Right cardiac atrium (tissue), 5 donors: Measurements from ENCODE around the gene MRPS24. TPM values are rescaled to one million over a fixed set of nuclear protein-coding genes. Genes with fewer than 3 reads are reported as not detected.
"Not testable (repeated sequence)": the region's sequence is repeated elsewhere in the genome, so short reads cannot be mapped to it uniquely, and the experiment has no call there.

Experiments
- ATAC-seq, 2 donors: fragments of 200-7000 bp; cut with Tn5 transposase; one replicate each; pipeline versions ENCODE4 v1.8.0 to v1.9.1; 2020; ENCODE audit warnings: moderate library complexity in 2 of 2, mild to moderate bottlenecking in 1 of 2
- DNase-seq, 3 donors: peaks; one replicate each; pipeline ENCODE4 v3.0.0-alpha.2; 2020
- H3K27ac ChIP-seq: one replicate; pipeline ENCODE4 v1.5.1; 2013; ENCODE audit warnings: mild to moderate bottlenecking, low read length, control low read depth, moderate library complexity
- H3K27me3 ChIP-seq: one replicate; pipeline ENCODE4 v1.6.1; 2013; ENCODE audit not compliant: control insufficient read depth, insufficient read depth
- H3K4me1 ChIP-seq: one replicate; pipeline ENCODE4 v1.6.1; 2013; ENCODE audit warnings: low read length; ENCODE audit not compliant: control insufficient read depth, insufficient read depth
- H3K4me3 ChIP-seq: one replicate; pipeline ENCODE4 v1.5.1; 2013; ENCODE audit warnings: low read length, control low read depth
- H3K9me3 ChIP-seq: one replicate; pipeline ENCODE4 v1.6.1; 2013; ENCODE audit warnings: low read length; ENCODE audit not compliant: control insufficient read depth
- WGBS: extraction: QIAGEN DNeasy Blood & Tissue Kit; methylation state at CpG from one replicate; pipeline ENCODE4 v1.1.7; 2013; 5-methylcytosine and 5-hydroxymethylcytosine counted together
- intact Hi-C, 4 donors: fragments of 100-400 bp; cut with DNase I; formaldehyde crosslinking; loops; one replicate each; pipeline versions ENCODE4 v1.11.0 to v1.14.0; 2022 to 2023
- long read RNA-seq, 4 donors: library from polyadenylated mRNA; unstranded; transcript quantifications; one replicate each; pipeline ENCODE4 v2.0.0, GENCODE V29; 2020 to 2021
- polyA plus RNA-seq: library from polyadenylated mRNA; stranded (reverse); fragments of 200-250 nt; gene quantifications from one replicate; pipeline ENCODE4 v1.2.3, GENCODE V29; 2013
- total RNA-seq, 4 donors: library from RNA; stranded (reverse); fragmentation: NEBNext Ultra II Directional; extraction: Animal tissue kit (Norgen Biotek cat#: 25700); gene quantifications; one replicate each; pipeline ENCODE4 v1.2.1, GENCODE V29; 2021
- donor health status: healthy with polysubstance abuse.
- donor health status: DM: no; HTN: yes; CAD: no.
- donor health status: DM: no; HTN: no; CAD: no.
- donor health status: DM: no; HTN: yes; CAD: no; lungs with severe emphysema.
- donor health status: DM: yes; HTN: yes; CAD: no.

The MRPS24 gene
- 100 to 1,000 TPM; 120 to 174 (median 160) TPM for total RNA-seq
- polyA plus RNA-seq = 272 TPM
- long read RNA-seq, donor 1, transcript MRPS24-201 (4 exons, 707 nt) = major isoform, 85 of 110 reads
- long read RNA-seq, donor 1, transcript MRPS24-203 (3 exons, 743 nt) = minor isoform, 19 of 110 reads
- long read RNA-seq, donor 1, partial matches to known transcripts = 6 of 110 reads
- long read RNA-seq, donor 1, other reads (novel, unspliced or antisense) = 0 of 110 reads
- long read RNA-seq, donor 2, transcript MRPS24-201 (4 exons, 707 nt) = major isoform, 95 of 121 reads
- long read RNA-seq, donor 2, transcript MRPS24-203 (3 exons, 743 nt) = minor isoform, 18 of 121 reads
- long read RNA-seq, donor 2, partial matches to known transcripts = 6 of 121 reads
- long read RNA-seq, donor 2, other reads (novel, unspliced or antisense) = 0 of 121 reads
- long read RNA-seq, donor 3, transcript MRPS24-203 (3 exons, 743 nt) = minor isoform, 9 of 39 reads
- long read RNA-seq, donor 3, transcript MRPS24-201 (4 exons, 707 nt) = major isoform, 28 of 39 reads
- long read RNA-seq, donor 3, partial matches to known transcripts = 1 of 39 reads
- long read RNA-seq, donor 3, other reads (novel, unspliced or antisense) = 0 of 39 reads
- long read RNA-seq, donor 4, transcript MRPS24-201 (4 exons, 707 nt) = major isoform, 74 of 96 reads
- long read RNA-seq, donor 4, transcript MRPS24-203 (3 exons, 743 nt) = minor isoform, 16 of 96 reads
- long read RNA-seq, donor 4, partial matches to known transcripts = 4 of 96 reads
- long read RNA-seq, donor 4, other reads (novel, unspliced or antisense) = 0 of 96 reads

DNA sequence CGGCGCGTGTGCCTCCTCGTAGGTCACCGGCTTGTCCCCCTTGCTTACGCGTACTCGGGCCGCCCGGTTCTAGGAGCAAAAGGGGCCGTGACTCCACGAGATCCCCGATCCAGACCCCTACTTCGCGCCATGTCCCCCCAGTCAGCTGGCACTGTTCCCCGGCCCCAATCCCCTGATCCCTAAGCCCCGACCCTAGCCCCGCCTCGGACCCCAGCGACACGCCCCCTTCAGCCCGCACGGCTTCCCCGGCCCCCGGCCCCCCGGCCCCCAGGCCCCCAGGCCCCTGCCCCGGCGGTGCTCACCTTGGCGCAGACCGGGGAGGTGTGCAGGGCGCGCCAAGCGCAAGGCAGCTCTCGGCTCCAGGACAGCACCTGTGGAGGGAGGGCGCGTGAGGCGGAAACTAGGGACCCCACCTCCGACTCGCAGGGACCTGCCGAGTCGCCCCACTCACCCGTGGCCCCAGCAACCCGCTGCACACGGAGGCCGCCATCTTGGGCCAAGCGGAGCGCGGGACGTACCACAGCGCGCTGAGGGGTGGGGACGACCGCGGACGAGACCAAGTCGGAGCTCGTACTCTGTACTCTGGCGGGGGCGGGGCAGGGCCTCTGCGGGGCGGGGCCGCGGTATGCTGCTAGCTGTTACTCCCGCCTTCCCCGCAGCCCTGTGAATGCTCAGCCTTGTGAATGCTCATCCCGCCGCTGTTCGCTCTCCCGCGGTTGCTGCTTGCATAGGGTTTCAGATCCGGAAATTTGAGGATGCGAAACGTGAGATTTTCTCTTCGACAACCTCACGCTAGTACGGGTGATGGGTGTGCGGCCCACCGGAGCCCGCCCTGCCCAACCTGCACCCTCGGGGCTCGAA, at the start of gene MRPS24:
TSS of gene MRPS24 (minus strand) at position 512 of the 861 bp plus-strand sequence. CDS start at position 490, 22 bp downstream.
- Histone ChIP-seq H3K9me3 (no peaks in the 10 kb centered on the region), H3K27me3 (no peaks in the 10 kb centered on the region), H3K27ac (peak within 1 kb of the TSS; percentile 79), H3K4me1 (peaks cover 5% of the 10 kb centered on the region), H3K4me3 (peak within 1 kb of the TSS; percentile 83)
- intact Hi-C loops = no loop called here
- DNase-seq (peak; percentile 95 to 99 (median 98)), ATAC-seq (peak; percentile 97 to 98)
- WGBS = under 1% methylated on average over 81 of the region's 81 CpGs

DNA sequence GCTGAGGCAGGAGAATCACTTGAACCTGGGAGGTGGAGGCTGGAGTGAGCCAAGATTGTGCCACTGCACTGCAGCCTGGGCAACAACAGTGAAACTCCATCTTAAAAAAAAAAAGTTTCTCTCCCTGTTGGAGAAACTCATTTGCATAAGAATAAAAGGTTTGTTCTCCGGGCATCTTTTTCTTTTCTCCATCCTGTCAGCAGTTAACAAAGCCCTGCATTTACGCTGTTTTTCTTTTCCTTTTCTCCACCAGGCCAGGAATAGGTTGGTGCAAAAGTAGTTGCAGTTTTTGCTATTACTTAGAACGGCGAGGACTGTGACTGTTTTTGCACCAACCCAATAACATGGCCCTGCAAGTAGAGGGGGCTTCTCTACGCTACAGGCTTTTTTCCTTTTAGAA, 46.6 kb upstream of the MRPS24 start:
- Histone ChIP-seq H3K27me3 (no peaks in the 10 kb centered on the region), H3K27ac (no peak overlapping the region), H3K9me3 (no peaks in the 10 kb centered on the region), H3K4me1 (no peaks in the 10 kb centered on the region), H3K4me3 (no peak overlapping the region)
- WGBS = 91% methylated on average over 5 of the region's 5 CpGs
- intact Hi-C loops = no loop called here
- DNase-seq (no peak), ATAC-seq (no peak)

DNA sequence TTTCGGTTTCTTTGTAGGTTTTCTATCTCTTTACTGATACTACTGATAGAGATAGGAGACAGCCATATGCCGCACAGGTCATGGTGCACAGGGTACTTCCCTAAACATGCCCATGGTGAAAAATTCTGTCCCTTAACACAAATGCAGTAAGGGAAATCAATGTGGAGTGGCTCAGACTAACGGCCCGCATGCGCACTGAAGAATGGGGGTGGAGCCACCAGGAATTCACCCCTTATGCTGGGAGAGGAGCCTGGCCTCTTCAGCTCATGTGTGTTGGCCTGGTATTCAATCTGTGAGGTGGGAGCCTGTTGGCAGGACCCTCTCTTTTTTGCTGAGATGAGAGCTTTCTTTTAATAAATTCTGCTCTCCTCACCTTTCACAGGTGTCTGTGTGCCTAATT, 45.5 kb upstream of the MRPS24 start:
- 86% methylated on average over 5 of the region's 5 CpGs for WGBS
- Histone ChIP-seq H3K27ac (no peak overlapping the region), H3K4me1 (no peaks in the 10 kb centered on the region)

DNA sequence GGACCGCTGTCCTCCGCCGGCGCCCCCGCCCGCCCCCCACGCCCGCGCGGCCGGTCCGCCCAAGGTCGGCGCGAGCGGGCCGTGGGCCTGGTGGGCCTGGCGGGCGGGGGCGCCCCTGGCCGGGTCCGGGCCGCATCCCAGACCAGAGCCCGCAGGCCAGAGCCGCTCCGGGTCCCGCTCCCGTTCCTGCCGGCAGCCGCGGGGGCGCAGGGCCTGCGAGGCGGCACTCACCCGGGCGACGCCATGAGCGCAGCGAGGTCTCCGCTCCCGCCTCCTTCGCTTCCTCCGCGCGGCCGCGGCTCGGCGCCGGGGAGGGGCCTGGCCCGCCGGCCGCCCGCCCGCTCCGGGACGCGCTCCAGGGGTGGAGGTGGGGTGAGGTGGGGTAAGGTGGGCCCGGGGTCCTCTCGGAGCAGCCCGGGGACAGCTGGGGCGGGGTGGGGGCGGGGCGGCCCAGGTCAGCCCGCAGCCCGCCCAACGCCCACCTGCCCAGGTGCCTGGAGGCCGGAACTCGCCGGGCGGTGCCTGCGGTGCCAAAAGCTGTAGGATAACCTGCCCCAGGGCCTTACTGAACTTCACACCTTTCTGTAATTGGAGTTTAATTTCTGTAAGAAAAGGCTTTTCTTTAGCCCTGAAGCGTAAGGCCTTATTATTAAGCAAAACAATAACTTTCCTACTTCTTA, 37.2 kb upstream of the MRPS24 start, which contains the start of gene URGCP:
TSS of gene URGCP (minus strand) at position 266 of the 680 bp plus-strand sequence. CDS start at position 245, 21 bp downstream.
- peak within 1 kb of the TSS; percentile 98 for H3K4me3 ChIP-seq
- WGBS = under 1% methylated on average over 73 of the region's 73 CpGs
- H3K27me3 ChIP-seq = no peaks in the 10 kb centered on the region
- peaks cover 12% of the 10 kb centered on the region for H3K4me1 ChIP-seq
- no peaks in the 10 kb centered on the region for H3K9me3 ChIP-seq
- H3K27ac ChIP-seq = peak within 1 kb of the TSS; percentile 90
- DNase-seq = peak; percentile 57 to 87 (median 80)
- ATAC-seq = peak; percentile 84 to 85
- intact Hi-C loops = no loop called here

More for the DNA sequence above, 45.5 kb upstream of the MRPS24 start:
- no peaks in the 10 kb centered on the region for H3K9me3 ChIP-seq
- ATAC-seq = no peak
- intact Hi-C loops = no loop called here
- no peaks in the 10 kb centered on the region for H3K27me3 ChIP-seq
- no peak for DNase-seq
- H3K4me3 ChIP-seq = no peak overlapping the region

DNA sequence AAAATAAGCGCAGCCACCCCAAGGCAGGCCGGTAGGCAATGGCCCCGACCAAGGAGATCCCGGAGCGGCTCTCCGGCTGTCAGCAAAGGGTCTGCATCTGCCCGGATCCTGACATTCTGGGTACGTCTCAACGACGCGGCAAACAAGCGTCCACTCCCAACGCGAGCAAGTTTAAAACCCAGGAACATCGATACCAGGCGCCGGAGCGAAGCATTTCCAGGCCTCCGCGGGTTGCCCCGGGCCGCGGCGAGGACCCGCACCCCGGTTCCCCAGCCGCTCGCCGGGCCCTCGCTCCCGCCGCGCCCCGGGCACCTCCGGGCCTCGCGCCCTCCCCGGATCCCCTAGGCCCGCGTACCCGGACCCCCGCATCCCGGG, 36.6 kb upstream of the MRPS24 start:
- peak; percentile 29 to 70 (median 56) for DNase-seq
- no peaks in the 10 kb centered on the region for H3K27me3 ChIP-seq
- H3K4me3 ChIP-seq = peak overlapping the region; percentile 98
- H3K9me3 ChIP-seq = no peaks in the 10 kb centered on the region
- intact Hi-C loops = no loop called here
- peak; percentile 20 to 27 for ATAC-seq
- under 1% methylated on average over 43 of the region's 43 CpGs for WGBS
- H3K4me1 ChIP-seq = peaks cover 17% of the 10 kb centered on the region
- H3K27ac ChIP-seq = peak overlapping the region; percentile 90

DNA sequence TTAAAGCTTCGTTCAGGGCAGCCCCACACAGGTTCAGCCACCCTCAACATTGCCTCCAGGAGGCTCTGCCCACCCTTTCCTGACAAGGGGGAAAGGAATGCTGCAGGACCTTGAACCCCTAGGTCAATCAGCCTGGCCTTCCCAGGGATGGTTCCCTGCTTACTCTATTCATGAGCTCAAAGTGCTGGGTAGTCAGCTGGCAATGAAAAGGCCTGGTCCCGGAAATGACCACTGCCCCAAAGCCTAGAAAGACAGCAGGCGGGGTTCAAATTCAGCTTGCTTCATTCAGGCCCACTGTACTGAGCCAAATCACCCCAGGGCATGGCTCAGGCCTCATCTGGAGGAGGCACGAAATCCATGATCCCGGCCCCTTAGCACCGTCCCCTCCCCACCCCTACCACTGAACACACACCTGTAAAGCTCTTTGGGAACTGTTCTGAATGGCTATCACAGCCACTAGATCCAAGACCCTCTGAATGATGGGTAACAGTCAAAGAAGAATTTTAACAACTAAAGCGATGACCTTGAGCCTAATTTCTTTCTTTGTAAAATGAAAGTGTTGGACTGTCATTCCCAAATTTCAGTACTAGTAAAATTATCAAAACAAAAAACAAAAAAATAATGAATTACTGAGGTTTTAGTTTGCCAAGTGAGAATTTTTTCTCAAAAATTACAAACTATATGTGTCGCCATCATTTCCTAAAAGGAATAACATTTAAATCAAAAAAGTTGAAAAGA, 36.1 kb upstream of the MRPS24 start:
- WGBS = 33% methylated on average over 8 of the region's 8 CpGs
- H3K4me1 ChIP-seq = peaks cover 17% of the 10 kb centered on the region
- intact Hi-C loops = no loop called here
- peak overlapping the region; percentile 98 for H3K4me3 ChIP-seq
- peak in 2 of 3 donors; percentile 31 to 42 for DNase-seq
- no peaks in the 10 kb centered on the region for H3K9me3 ChIP-seq
- ATAC-seq = peak; percentile 39 to 42
- no peaks in the 10 kb centered on the region for H3K27me3 ChIP-seq
- H3K27ac ChIP-seq = peak overlapping the region; percentile 90

DNA sequence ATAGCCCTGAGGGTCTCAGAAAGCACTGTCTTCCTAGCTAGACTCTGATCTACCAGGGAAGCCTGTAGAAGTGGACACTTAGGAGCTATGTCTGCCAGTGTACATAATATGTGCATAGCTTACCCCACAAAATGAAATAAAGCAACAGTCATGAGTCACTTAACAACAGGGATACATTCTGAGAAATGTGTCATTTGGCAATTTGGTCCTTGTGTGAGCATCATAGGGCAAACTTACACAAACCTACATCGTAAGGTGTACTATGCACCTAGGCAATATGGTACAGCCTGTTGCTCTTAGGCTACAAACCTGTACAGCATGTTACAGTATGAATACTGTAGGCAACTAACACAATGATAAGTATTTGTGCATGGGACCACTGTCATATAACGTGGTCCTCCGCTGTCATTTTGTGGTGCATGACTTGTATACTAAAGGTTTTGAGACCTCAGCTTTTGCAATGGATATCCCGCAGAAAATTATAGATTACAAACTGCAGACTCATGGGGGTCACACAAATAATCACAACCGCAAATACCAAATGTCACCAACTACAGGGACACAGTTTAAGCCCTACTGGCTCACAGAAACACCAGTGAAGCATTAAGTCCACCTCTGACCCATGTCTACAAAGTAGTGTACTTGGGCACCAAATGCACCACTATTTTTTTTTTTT, 35.4 kb upstream of the MRPS24 start:
- Histone ChIP-seq H3K27ac (peak overlapping the region; percentile 59), H3K9me3 (no peaks in the 10 kb centered on the region), H3K4me1 (peaks cover 17% of the 10 kb centered on the region), H3K4me3 (peak overlapping the region; percentile 98), H3K27me3 (no peaks in the 10 kb centered on the region)
- ATAC-seq = no peak
- intact Hi-C loops = no loop called here
- 93% methylated on average over 5 of the region's 5 CpGs for WGBS
- no peak for DNase-seq

DNA sequence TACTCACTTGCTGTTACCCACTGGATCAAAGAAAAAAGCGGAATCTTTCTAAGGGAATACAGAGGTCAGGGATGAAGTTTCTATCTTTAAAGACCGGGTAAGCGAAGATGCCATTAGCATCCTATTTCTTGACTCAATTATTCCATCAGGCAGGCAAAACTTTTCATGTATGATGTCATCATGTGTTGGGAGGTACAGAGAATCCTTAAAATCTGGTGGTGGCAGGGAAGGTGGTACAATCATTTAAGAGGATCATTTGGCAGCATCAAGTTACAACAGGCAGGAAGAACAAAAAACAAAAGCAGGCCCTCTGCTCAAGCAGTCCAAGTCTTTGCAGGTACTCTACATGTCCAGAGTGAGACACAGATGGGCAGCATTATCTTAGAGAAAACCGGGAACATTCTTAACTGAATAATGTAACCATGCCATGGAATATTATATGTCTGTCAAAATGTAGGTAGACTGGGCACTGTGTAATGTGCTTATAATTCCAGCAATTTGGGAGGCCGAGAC, 33.3 kb upstream of the MRPS24 start:
- intact Hi-C loops = no loop called here
- Histone ChIP-seq H3K27ac (no peak overlapping the region), H3K9me3 (no peaks in the 10 kb centered on the region), H3K4me1 (peaks cover 17% of the 10 kb centered on the region), H3K27me3 (no peaks in the 10 kb centered on the region), H3K4me3 (no peak overlapping the region)
- no peak for ATAC-seq
- 96% methylated on average over 5 of the region's 5 CpGs for WGBS
- no peak for DNase-seq

DNA sequence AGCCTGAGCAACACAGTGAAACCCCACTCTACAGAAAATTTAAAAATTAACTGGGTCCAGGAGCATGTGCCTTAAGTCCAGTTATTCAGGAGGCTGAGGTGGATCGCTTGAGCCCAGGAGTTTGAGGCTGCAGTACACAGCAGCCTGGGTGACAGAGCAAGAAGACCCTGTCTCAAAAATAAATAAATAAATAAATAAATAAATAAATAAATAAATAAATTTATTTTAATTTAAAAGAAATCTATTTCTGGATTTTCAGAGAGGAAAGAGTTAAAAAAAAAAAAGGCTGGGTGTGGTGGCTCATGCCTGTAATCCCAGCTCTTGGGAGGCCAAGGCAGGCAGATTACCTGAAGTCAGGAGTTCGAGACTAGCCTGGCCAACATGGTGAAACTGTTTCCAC, 29.3 kb upstream of the MRPS24 start:
- intact Hi-C loops, H3K9me3 ChIP-seq, H3K4me3 ChIP-seq, ATAC-seq, H3K27me3 ChIP-seq, DNase-seq, H3K27ac ChIP-seq: not testable (repeated sequence)
- H3K4me1 ChIP-seq = peaks cover 12% of the 10 kb centered on the region
- WGBS = 97% methylated on average over 2 of the region's 2 CpGs
